ENCODE results near the gene FOXL3. TPM values are rescaled to one million over a fixed set of nuclear protein-coding genes. Genes with fewer than 3 reads are reported as not detected.

The FOXL3 gene
- total RNA-seq, 1 donor from 2014 or later, result not detected

GRCh38 chr7:298375-298702, 8.4 kb downstream of the FOXL3 start:
- intact Hi-C loops (cut with DNase I), result no loop called here
- no peak for DNase-seq (ENCODE audit: low spot score)

- no peak for DNase-seq (ENCODE audit: low spot score)
- intact Hi-C loops (cut with DNase I), result no loop called here
Measured at GRCh38 chr7:298743-299142, 8.8 kb downstream of the FOXL3 start.

- no peak for DNase-seq (ENCODE audit: low spot score)
- intact Hi-C loops (cut with DNase I), result no loop called here
Measured at GRCh38 chr7:299169-299568, 9.2 kb downstream of the FOXL3 start.

DNA sequence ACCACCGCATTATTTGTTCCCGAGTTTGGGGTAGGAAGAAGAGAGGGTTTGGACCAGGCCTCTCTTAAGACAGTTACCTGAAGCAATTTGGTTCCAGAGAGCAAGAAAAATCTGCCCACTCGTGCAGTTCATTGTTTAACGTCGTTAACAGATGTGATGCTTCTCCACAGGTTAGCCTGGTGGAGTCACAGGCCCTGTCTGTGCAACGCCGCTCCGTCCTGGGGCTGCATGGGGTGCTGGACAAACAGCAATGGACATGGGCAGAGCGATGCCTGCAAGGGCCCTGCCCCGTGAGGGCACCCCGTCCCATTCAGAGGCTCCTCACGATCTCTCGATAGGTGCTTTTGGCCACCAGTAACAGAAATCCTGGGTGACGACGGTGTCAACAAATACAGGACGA, 9.7 kb downstream of the FOXL3 start:
- DNase-seq (ENCODE audit: low spot score), result no peak
- intact Hi-C loops (cut with DNase I), result no loop called here

DNA sequence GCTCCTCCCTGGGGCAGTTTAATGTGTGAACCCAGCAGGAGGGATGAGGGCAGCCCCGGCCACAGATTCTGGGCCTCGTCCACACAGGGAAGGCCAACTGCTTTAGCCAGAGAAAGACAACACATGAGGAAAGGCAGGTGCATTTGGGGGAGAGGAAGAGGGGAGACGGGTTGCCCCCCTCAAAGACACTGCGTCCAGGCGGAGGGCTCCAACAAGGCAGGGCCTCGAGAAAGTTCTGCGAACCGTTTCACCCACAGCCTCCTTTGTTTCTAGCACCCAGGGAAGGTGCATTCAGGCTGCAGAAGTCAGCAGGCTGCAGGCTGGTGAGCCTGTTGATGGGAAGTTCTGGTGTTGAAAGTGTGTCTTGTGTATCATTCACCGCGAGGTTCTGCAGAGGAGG, 10.1 kb downstream of the FOXL3 start:
- peak; percentile 59 for DNase-seq (ENCODE audit: low spot score)
- intact Hi-C loops (cut with DNase I), result no loop called here

DNA sequence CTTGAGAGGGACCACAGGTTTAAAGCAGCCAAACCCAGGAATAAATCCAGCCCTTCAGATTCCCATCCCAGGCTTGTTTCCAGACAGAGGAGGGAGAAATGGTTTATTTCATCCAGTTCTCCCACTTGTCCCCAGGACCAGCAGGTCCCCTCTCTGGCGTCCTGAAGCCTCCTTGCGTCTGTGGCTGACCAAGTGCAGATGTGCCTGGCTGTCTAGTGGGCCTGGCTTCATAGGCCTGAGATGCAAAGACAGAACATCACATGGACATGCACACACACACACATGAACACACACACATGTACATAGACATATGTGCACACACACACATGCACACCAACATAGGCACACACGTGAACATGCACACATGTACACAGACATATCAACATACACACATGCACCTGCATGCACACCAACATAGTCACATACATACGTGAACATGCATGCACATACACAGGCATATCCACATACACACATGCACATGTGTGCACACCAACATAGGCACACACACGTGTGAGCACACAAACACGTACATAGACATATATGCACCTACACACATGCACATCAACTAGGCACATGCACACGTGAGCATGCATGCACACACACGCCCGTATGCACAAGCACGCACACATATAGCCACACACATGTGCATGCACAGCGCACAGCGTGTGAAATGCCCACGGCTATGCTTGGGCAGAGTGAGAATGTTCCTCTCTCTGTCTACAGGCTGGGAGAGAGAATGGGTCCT, 10.7 kb downstream of the FOXL3 start:
- peak; percentile 72 for DNase-seq (ENCODE audit: low spot score)
- intact Hi-C loops (cut with DNase I), result no loop called here

- DNase-seq (ENCODE audit: low spot score), result peak; percentile 47
Measured at GRCh38 chr7:301291-302053, 11.5 kb downstream of the FOXL3 start.

GRCh38 chr7:302054-302992, 12.4 kb downstream of the FOXL3 start:
- intact Hi-C loops (cut with DNase I), result no loop called here
- peak; percentile 59 for DNase-seq (ENCODE audit: low spot score)

More at GRCh38 chr7:301291-302053, 11.5 kb downstream of the FOXL3 start:
- intact Hi-C loops (cut with DNase I), result no loop called here

GRCh38 chr7:303425-303824, 13.5 kb downstream of the FOXL3 start:
- peak; percentile 47 for DNase-seq (ENCODE audit: low spot score)
- intact Hi-C loops (cut with DNase I), result no loop called here

DNA sequence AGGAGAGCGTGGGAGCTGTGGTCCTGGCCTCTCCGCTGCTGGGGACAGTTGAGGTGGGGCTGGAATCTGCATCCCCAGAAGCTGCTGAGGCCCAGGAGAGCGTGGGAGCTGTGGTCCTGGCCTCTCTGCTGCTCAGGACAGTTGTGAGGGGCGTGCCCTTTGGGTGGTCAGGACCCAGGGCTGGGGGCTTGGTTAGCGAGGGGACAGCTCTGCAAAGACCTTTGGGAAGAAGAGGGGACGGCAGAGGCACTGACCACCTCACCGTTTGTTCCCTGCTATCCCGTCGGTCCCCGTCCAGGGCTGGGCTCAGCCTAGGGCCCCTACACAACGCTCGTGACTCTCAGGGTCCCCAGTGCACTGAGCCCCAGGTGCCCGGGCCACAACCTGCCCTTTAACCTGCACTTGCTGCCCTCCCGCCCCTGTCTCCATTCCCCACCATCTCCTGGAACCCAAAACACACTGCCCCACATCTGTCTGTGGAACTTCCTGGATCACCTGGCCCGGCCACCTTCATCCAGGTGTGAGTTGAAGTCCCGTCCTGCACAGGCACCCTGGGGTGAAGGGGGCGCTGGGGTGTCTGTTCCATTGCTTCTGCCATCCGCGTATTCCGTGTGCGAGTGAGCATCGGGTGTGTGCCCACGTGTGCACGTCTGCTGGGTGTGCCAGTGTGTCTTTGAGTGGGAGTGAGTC, 14.1 kb downstream of the FOXL3 start:
- peak; percentile 38 for DNase-seq (ENCODE audit: low spot score)
- intact Hi-C loops (cut with DNase I), result loop anchor here (2.0 kb wide), 1 partner anchor 23 kb away; no protein-coding TSS in a partner anchor

- intact Hi-C loops (cut with DNase I), result loop anchor here (2.0 kb wide), 1 partner anchor 24 kb away; no protein-coding TSS in a partner anchor
- DNase-seq (ENCODE audit: low spot score), result no peak
Measured at GRCh38 chr7:304574-305409, 14.8 kb downstream of the FOXL3 start.

GRCh38 chr7:305410-306151, 15.6 kb downstream of the FOXL3 start:
- intact Hi-C loops (cut with DNase I), result loop anchor here (2.0 kb wide), 1 partner anchor 25 kb away; no protein-coding TSS in a partner anchor
- no peak for DNase-seq (ENCODE audit: low spot score)

GRCh38 chr7:307970-308369, 18.0 kb downstream of the FOXL3 start:
- intact Hi-C loops (cut with DNase I), result no loop called here

GRCh38 chr7:309586-310228, 19.7 kb downstream of the FOXL3 start:
- DNase-seq (ENCODE audit: low spot score), result no peak
- intact Hi-C loops (cut with DNase I), result no loop called here

More at GRCh38 chr7:307970-308369, 18.0 kb downstream of the FOXL3 start:
- no peak for DNase-seq (ENCODE audit: low spot score)

GRCh38 chr7:311131-311680, 21.2 kb downstream of the FOXL3 start:
- intact Hi-C loops (cut with DNase I), result no loop called here
- no peak for DNase-seq (ENCODE audit: low spot score)

DNA sequence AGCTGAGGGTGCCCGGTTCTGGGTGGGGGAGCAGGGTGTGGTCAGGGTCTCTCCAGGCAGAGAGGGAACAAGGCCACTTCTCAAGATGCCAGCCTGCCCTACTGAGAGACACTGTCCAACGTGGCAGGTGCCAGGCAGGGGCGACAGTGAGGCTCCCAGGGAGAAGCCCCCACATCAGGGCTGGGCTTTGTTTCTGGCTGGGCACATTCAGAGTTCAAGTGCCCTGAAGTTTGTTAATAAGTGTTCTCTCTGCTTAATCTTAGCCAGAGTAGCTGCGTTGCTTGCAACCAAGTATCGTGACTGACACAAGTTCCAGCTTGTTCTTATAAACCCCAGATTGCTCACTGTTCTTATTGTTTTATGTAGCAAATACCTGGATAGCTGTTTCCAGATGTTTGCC, 21.8 kb downstream of the FOXL3 start:
- no peak for DNase-seq (ENCODE audit: low spot score)

DNA sequence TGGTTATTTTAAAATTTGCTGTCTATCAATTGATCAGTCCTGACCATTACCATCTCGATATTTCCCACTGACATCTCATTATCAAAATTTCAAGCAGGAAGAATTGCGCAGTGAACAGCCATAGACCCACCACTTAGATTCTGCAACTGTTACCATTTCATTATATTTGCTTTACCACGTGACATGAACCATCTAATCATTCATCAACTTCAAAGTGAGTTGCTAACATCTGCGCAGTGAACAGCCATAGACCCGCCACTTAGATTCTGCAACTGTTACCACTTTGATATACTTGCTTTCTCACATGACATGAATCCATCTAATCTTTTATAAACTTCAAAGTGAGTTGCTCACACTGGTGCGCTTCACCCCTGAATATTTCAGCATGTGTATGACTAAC, 22.5 kb downstream of the FOXL3 start:
- DNase-seq (ENCODE audit: low spot score), result no peak
- intact Hi-C loops (cut with DNase I), result no loop called here

More for the DNA sequence above, 21.8 kb downstream of the FOXL3 start:
- intact Hi-C loops (cut with DNase I), result no loop called here
